Stomach (tissue), 4 donors: ENCODE data around the gene MGAT5.

Experiments
- CTCF ChIP-seq, 7 experiments: fragments of 450-650 bp in 4 of 7; fragments of 200-600 bp in 3 of 7; sonication (generic) in 3 of 7; IDR thresholded peaks; one replicate each; pipeline ENCODE4 v1.5.1; 2016 to 2019; ENCODE audit warnings: antibody characterized with exemption in 7 of 7, control low read depth in 2 of 7, mild to moderate bottlenecking in 1 of 7
- POLR2AphosphoS5 ChIP-seq, 3 donors: sonication (generic); formaldehyde crosslinking; IDR thresholded peaks; one replicate each; pipeline ENCODE4 v1.6.1; 2016; ENCODE audit warnings: antibody characterized with exemption in 3 of 3

- no peak for TF ChIP-seq POLR2AphosphoS5 (IDR thresholded peaks at IDR 0.05)
- no peak for TF ChIP-seq CTCF (IDR thresholded peaks at IDR 0.05)
Observed at GRCh38 chr2:134335601-134336000, 81.7 kb downstream of the MGAT5 start.
